ENCODE measurements around the gene AFTPH. TPM values are rescaled to one million over a fixed set of nuclear protein-coding genes. Genes with fewer than 3 reads are reported as not detected.

The AFTPH gene
- total RNA-seq, 1 experiment from 2014 or later = 18.8 TPM

- DNase-seq (ENCODE audit: low spot score) = no peak
- ChIA-PET CTCF (no interaction called here), POLR2A (ENCODE audit: low non-redundant PET) (no interaction called here)
- H3K9me3 ChIP-seq (ENCODE audit: low read depth, low read length, poor library complexity, severe bottlenecking) = no peaks in the 10 kb centered on the region
- peaks cover 22% of the 10 kb centered on the region for H3K36me3 ChIP-seq (ENCODE audit: insufficient read depth, low read length, poor library complexity, severe bottlenecking)
- no peak overlapping the region for H3K4me3 ChIP-seq (ENCODE audit: low read depth, low read length, poor library complexity, severe bottlenecking)
- no TSS peak for BruUV-seq (replicated peaks)
- peaks cover 55% of the 10 kb centered on the region for H3K4me1 ChIP-seq (ENCODE audit: insufficient read depth, low read length, poor library complexity, severe bottlenecking)
- no peaks in the 10 kb centered on the region for H3K27me3 ChIP-seq (replicated peaks; ENCODE audit: insufficient read depth, low read depth, low read length, poor library complexity)
- intact Hi-C loops (cut with micrococcal nuclease; ENCODE audit: unreplicated experiment) = no loop called here
- no peak for TF ChIP-seq EZH2 (IDR thresholded peaks at IDR 0.05; ENCODE audit: borderline replicate concordance, low read depth, low read length, poor library complexity, severe bottlenecking)
- no peak for TF ChIP-seq CTCF (conservative IDR thresholded peaks at IDR 0.05; ENCODE audit: low read depth, low read length)
- H3K27ac ChIP-seq (ENCODE audit: low read depth, low read length, poor library complexity, severe bottlenecking) = peak overlapping the region; percentile 51
Measured at GRCh38 chr2:64635976-64636911, 112.1 kb downstream of the AFTPH start.

- Histone ChIP-seq H3K27ac (ENCODE audit: low read depth, low read length, poor library complexity, severe bottlenecking) (peak overlapping the region; percentile 51), H3K4me3 (ENCODE audit: low read depth, low read length, poor library complexity, severe bottlenecking) (no peak overlapping the region), H3K9me3 (ENCODE audit: low read depth, low read length, poor library complexity, severe bottlenecking) (no peaks in the 10 kb centered on the region), H3K4me1 (ENCODE audit: insufficient read depth, low read length, poor library complexity, severe bottlenecking) (peaks cover 63% of the 10 kb centered on the region), H3K36me3 (ENCODE audit: insufficient read depth, low read length, poor library complexity, severe bottlenecking) (peaks cover 22% of the 10 kb centered on the region), H3K27me3 (replicated peaks; ENCODE audit: insufficient read depth, low read depth, low read length, poor library complexity) (no peaks in the 10 kb centered on the region)
- intact Hi-C loops (cut with micrococcal nuclease; ENCODE audit: unreplicated experiment) = no loop called here
- TF ChIP-seq CTCF (conservative IDR thresholded peaks at IDR 0.05; ENCODE audit: low read depth, low read length) (no peak), EZH2 (IDR thresholded peaks at IDR 0.05; ENCODE audit: borderline replicate concordance, low read depth, low read length, poor library complexity, severe bottlenecking) (no peak)
- BruUV-seq (replicated peaks) = no TSS peak
- DNase-seq (ENCODE audit: low spot score) = no peak
- POLR2A ChIA-PET (ENCODE audit: low non-redundant PET) = no interaction called here
- CTCF ChIA-PET = interaction anchor here (0.5 kb wide), 1 partner anchor 227 kb away, joined by 3 read pairs; no protein-coding TSS in a partner anchor
Measured at GRCh38 chr2:64637000-64637635, 113.0 kb downstream of the AFTPH start.

GRCh38 chr2:64637931-64638330, 113.8 kb downstream of the AFTPH start:
- peaks cover 22% of the 10 kb centered on the region for H3K36me3 ChIP-seq (ENCODE audit: insufficient read depth, low read length, poor library complexity, severe bottlenecking)
- H3K27ac ChIP-seq (ENCODE audit: low read depth, low read length, poor library complexity, severe bottlenecking) = peak overlapping the region; percentile 16
- peaks cover 72% of the 10 kb centered on the region for H3K4me1 ChIP-seq (ENCODE audit: insufficient read depth, low read length, poor library complexity, severe bottlenecking)
- no peaks in the 10 kb centered on the region for H3K9me3 ChIP-seq (ENCODE audit: low read depth, low read length, poor library complexity, severe bottlenecking)
- ChIA-PET POLR2A (ENCODE audit: low non-redundant PET) (no interaction called here), CTCF (no interaction called here)
- intact Hi-C loops (cut with micrococcal nuclease; ENCODE audit: unreplicated experiment) = no loop called here
- BruUV-seq (replicated peaks) = no TSS peak
- H3K4me3 ChIP-seq (ENCODE audit: low read depth, low read length, poor library complexity, severe bottlenecking) = no peak overlapping the region
- TF ChIP-seq CTCF (conservative IDR thresholded peaks at IDR 0.05; ENCODE audit: low read depth, low read length) = no peak
- no peak for TF ChIP-seq EZH2 (IDR thresholded peaks at IDR 0.05; ENCODE audit: borderline replicate concordance, low read depth, low read length, poor library complexity, severe bottlenecking)
- no peaks in the 10 kb centered on the region for H3K27me3 ChIP-seq (replicated peaks; ENCODE audit: insufficient read depth, low read depth, low read length, poor library complexity)
- DNase-seq (ENCODE audit: low spot score) = peak; percentile 26
